Gastroesophageal sphincter (tissue), 3 donors: ENCODE results near the gene COLEC11.

Experiments used
- CTCF ChIP-seq, 4 experiments: fragments of 200-600 bp in 2 of 4; fragments of 450-650 bp in 2 of 4; sonication (generic) in 1 of 4; IDR thresholded peaks; one replicate each; pipeline ENCODE4 v1.5.1; 2017 to 2019; ENCODE audit warnings: antibody characterized with exemption in 4 of 4, mild to moderate bottlenecking in 2 of 4, moderate library complexity in 2 of 4
- EP300 ChIP-seq: sonication (generic); formaldehyde crosslinking; IDR thresholded peaks from one replicate; pipeline ENCODE4 v1.6.1; 2017; ENCODE audit warnings: antibody characterized with exemption, mild to moderate bottlenecking

- TF ChIP-seq CTCF (IDR thresholded peaks at IDR 0.05) (no peak), EP300 (no peak)
These were observed 39.7 kb downstream of the COLEC11 start for GRCh38 chr2:3634596-3635121.
